ENCODE measurements around the gene MRI1. TPM values are rescaled to one million over a fixed set of nuclear protein-coding genes. Genes with fewer than 3 reads are reported as not detected.
A peak's percentile ranks its signal among the peaks of the same experiment; 100 is the strongest.

MRI1 gene
- total RNA-seq, 4 donors from 2014 or later: 53.0 to 90.4 (median 70.6) TPM

GRCh38 chr19:13804830-13805683 lies 40.7 kb downstream of the MRI1 start:
- Histone ChIP-seq H3K4me1 (no peaks in the 10 kb centered on the region), H3K27me3 (no peaks in the 10 kb centered on the region), H3K9me3 (no peaks in the 10 kb centered on the region), H3K27ac (no peak overlapping the region), H3K4me3 (replicated peaks in 1 of 3) (no peak overlapping the region), H3K36me3 (peaks cover 17 to 26% of the 10 kb centered on the region in 2 donors)
- DNase-seq: peak in 1 of 2 donors; percentile 23
- intact Hi-C loops (cut with DNase I): no loop called here
- no peak for TF ChIP-seq POLR2A (IDR thresholded peaks at IDR 0.05)
- TF ChIP-seq CTCF (IDR thresholded peaks at IDR 0.05): peak in 2 of 6 experiments; percentile 8 to 19
- WGBS, 2 donors: 86 to 92% methylated on average over 17 to 25 of the region's 35 CpGs

GRCh38 chr19:13806728-13807127 lies 42.4 kb downstream of the MRI1 start:
- intact Hi-C loops (cut with DNase I): no loop called here
- H3K4me1 ChIP-seq: no peaks in the 10 kb centered on the region
- no peaks in the 10 kb centered on the region for H3K27me3 ChIP-seq
- WGBS, 2 donors: 96% methylated on average over 3 of the region's 3 CpGs
- DNase-seq: no peak
- H3K9me3 ChIP-seq: no peaks in the 10 kb centered on the region
- TF ChIP-seq CTCF (IDR thresholded peaks at IDR 0.05) (no peak), POLR2A (IDR thresholded peaks at IDR 0.05) (no peak)
- H3K27ac ChIP-seq: no peak overlapping the region
- no peak overlapping the region for H3K4me3 ChIP-seq (replicated peaks in 1 of 3)
- peaks cover 21 to 26% of the 10 kb centered on the region in 2 donors for H3K36me3 ChIP-seq

GRCh38 chr19:13807421-13808021 lies 43.2 kb downstream of the MRI1 start:
- Histone ChIP-seq H3K4me1 (no peaks in the 10 kb centered on the region), H3K27ac (no peak overlapping the region), H3K36me3 (peaks cover 21 to 26% of the 10 kb centered on the region in 2 donors), H3K9me3 (no peaks in the 10 kb centered on the region), H3K27me3 (no peaks in the 10 kb centered on the region), H3K4me3 (replicated peaks in 1 of 3) (no peak overlapping the region)
- TF ChIP-seq POLR2A (IDR thresholded peaks at IDR 0.05) (no peak), CTCF (IDR thresholded peaks at IDR 0.05) (no peak)
- DNase-seq: no peak
- intact Hi-C loops (cut with DNase I): no loop called here
- 95 to 96% methylated on average over 3 of the region's 3 CpGs for WGBS, 2 donors

GRCh38 chr19:13808856-13809255 lies 44.5 kb downstream of the MRI1 start:
- no peaks in the 10 kb centered on the region for H3K27me3 ChIP-seq
- intact Hi-C loops (cut with DNase I): no loop called here
- H3K9me3 ChIP-seq: no peaks in the 10 kb centered on the region
- H3K4me1 ChIP-seq: no peaks in the 10 kb centered on the region
- DNase-seq: no peak
- TF ChIP-seq POLR2A (IDR thresholded peaks at IDR 0.05): no peak
- TF ChIP-seq CTCF (IDR thresholded peaks at IDR 0.05): no peak
- H3K4me3 ChIP-seq (replicated peaks in 1 of 3): no peak overlapping the region
- 97 to 98% methylated on average over 8 to 22 of the region's 34 CpGs for WGBS, 2 donors
- no peak overlapping the region for H3K27ac ChIP-seq
- H3K36me3 ChIP-seq: peaks cover 28 to 34% of the 10 kb centered on the region in 2 donors

- intact Hi-C loops (cut with DNase I): no loop called here
- TF ChIP-seq CTCF (IDR thresholded peaks at IDR 0.05): no peak
- no peak for TF ChIP-seq POLR2A (IDR thresholded peaks at IDR 0.05)
- no peaks in the 10 kb centered on the region for H3K9me3 ChIP-seq
- peaks cover 19 to 32% of the 10 kb centered on the region in 2 donors for H3K36me3 ChIP-seq
- no peak overlapping the region for H3K27ac ChIP-seq
- no peaks in the 10 kb centered on the region for H3K27me3 ChIP-seq
- no peak overlapping the region for H3K4me3 ChIP-seq (replicated peaks in 1 of 3)
- WGBS, 2 donors: 95 to 100% methylated on average over 11 of the region's 11 CpGs
- DNase-seq: no peak
- no peaks in the 10 kb centered on the region for H3K4me1 ChIP-seq
Observed at GRCh38 chr19:13812544-13812943, 48.2 kb downstream of the MRI1 start.

Data from thyroid gland (tissue), 4 donors.